ENCODE measurements around the gene CPM.

CPM gene

DNA sequence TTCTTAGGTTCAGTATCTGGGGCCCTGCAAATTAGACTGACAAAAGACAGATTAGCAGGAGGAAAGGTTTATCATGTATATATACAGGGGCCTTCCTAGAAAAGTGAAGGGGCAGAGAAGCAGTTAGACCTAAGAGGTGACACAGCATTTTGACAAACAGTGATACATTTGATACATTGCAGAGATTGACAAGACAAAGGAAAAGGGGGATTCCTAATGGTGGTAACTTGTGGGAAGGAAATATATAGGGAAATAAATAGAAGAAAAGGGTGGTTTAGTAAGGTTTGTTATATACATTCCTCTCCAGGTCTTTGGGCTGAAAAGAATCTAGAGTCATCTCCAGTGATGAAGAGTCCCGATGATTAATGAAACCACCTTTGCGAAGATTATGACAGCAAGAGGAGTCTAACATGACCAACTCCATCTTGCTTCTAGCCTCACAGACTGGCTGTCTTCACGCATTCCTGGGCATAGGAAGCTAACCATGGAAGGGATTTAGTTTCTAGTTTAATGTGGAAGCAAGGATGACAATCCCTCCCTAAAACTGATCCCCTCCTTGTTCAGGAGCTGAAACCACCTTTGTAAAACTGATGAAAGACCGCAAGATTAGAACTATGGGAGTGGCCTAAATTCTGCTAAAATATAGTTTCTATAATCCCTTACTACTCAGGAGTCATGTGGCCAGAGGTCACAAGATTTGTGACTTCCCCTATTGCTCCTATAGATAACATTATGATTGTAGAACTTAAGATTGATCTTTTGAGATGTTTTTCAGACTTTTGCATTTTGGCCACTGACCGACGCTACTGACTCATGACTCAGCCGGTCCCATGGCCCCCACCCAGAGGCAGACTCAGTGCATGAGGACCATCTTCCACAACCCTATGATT, 31.1 kb upstream of the CPM start:
- Histone ChIP-seq H3K9me2 (replicated peaks; ENCODE audit: insufficient read depth, low read length) (no peaks in the 10 kb centered on the region), H3K4me2 (ENCODE audit: low read depth, low read length, poor library complexity, severe bottlenecking) (no peak overlapping the region), H3F3A (ENCODE audit: insufficient read depth) (no peaks in the 10 kb centered on the region), H3K79me2 (ENCODE audit: insufficient read depth, low read length) (no peaks in the 10 kb centered on the region), H3K9ac (ENCODE audit: low read length) (no peak overlapping the region), H3K27me3 (ENCODE audit: low read length) (no peaks in the 10 kb centered on the region), H3K4me3 (ENCODE audit: insufficient read depth, low read length, poor library complexity, severe bottlenecking) (no peak overlapping the region), H4K20me1 (ENCODE audit: low read depth, low read length) (no peaks in the 10 kb centered on the region), H3K9me3 (ENCODE audit: insufficient read depth, low read length) (no peaks in the 10 kb centered on the region), H3K36me3 (ENCODE audit: low read length) (no peaks in the 10 kb centered on the region), H2AFZ (ENCODE audit: low read depth, low read length, severe bottlenecking) (no peak overlapping the region), H3K27ac (ENCODE audit: low read depth, low read length) (no peak overlapping the region)
- TF ChIP-seq, protein P1, sequence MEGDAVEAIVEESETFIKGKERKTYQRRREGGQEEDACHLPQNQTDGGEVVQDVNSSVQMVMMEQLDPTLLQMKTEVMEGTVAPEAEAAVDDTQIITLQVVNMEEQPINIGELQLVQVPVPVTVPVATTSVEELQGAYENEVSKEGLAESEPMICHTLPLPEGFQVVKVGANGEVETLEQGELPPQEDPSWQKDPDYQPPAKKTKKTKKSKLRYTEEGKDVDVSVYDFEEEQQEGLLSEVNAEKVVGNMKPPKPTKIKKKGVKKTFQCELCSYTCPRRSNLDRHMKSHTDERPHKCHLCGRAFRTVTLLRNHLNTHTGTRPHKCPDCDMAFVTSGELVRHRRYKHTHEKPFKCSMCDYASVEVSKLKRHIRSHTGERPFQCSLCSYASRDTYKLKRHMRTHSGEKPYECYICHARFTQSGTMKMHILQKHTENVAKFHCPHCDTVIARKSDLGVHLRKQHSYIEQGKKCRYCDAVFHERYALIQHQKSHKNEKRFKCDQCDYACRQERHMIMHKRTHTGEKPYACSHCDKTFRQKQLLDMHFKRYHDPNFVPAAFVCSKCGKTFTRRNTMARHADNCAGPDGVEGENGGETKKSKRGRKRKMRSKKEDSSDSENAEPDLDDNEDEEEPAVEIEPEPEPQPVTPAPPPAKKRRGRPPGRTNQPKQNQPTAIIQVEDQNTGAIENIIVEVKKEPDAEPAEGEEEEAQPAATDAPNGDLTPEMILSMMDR (IDR thresholded peaks at IDR 0.05; ENCODE audit: insufficient read depth, low read length, poor library complexity, severe bottlenecking) = no peak
- no peak for TF ChIP-seq EZH2phosphoT487 (conservative IDR thresholded peaks at IDR 0.05; ENCODE audit: low read length)

DNA sequence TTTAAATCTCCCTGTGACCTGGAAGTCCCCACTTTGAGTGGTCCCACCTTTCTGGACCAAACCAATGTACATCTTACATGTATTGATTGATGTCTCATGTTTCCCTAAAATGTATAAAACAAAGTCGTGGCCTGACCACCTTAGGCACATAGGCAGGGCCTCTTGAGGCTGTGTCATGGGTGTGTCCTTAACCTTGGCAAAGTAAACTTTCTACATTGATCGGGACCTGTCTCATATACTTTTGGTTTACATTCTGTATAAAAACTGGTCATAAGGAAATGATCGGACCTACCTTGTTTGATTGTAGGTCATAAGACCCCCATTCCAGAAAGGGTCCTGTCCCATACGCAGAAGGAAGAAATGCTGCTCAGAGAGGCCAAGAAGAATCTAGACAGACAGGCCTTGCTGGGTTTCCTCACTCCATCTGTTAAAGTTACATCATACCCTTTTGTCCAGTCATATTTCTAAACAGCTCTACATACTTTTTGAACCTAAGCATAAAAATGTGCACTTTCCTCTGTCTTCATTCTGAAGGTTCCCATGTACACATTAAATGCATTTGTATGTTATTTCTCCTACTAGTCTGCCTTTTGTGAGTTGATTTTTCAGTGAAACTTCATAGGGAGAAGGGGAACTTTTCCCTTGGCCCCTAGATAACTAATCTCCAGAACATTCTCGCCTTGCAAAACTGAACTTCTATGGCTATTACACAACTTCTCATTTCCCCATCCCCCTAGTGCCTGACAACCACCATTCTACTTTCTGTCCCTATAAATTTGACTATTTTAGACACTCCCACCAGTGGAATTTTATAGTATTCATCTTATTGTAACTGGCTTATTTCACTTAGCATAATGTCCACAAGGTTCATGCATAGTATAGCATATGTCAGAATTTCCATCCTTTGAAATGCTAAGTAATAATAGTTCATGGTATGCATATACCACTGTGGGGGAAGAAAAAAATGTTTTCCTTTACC, 30.2 kb upstream of the CPM start:
- Histone ChIP-seq H3K36me3 (ENCODE audit: low read length) (no peaks in the 10 kb centered on the region), H4K20me1 (ENCODE audit: low read depth, low read length) (no peaks in the 10 kb centered on the region), H3K27me3 (ENCODE audit: low read length) (no peaks in the 10 kb centered on the region), H3K9me2 (replicated peaks; ENCODE audit: insufficient read depth, low read length) (no peaks in the 10 kb centered on the region), H3K4me2 (ENCODE audit: low read depth, low read length, poor library complexity, severe bottlenecking) (no peak overlapping the region), H3K79me2 (ENCODE audit: insufficient read depth, low read length) (no peaks in the 10 kb centered on the region), H3K9me3 (ENCODE audit: insufficient read depth, low read length) (no peaks in the 10 kb centered on the region), H3K27ac (ENCODE audit: low read depth, low read length) (no peak overlapping the region), H3K9ac (ENCODE audit: low read length) (no peak overlapping the region), H3F3A (ENCODE audit: insufficient read depth) (no peaks in the 10 kb centered on the region), H3K4me3 (ENCODE audit: insufficient read depth, low read length, poor library complexity, severe bottlenecking) (no peak overlapping the region), H2AFZ (ENCODE audit: low read depth, low read length, severe bottlenecking) (no peak overlapping the region)
- TF ChIP-seq EZH2phosphoT487 (conservative IDR thresholded peaks at IDR 0.05; ENCODE audit: low read length) = no peak
- TF ChIP-seq, protein P1 (IDR thresholded peaks at IDR 0.05; ENCODE audit: insufficient read depth, low read length, poor library complexity, severe bottlenecking) = no peak

DNA sequence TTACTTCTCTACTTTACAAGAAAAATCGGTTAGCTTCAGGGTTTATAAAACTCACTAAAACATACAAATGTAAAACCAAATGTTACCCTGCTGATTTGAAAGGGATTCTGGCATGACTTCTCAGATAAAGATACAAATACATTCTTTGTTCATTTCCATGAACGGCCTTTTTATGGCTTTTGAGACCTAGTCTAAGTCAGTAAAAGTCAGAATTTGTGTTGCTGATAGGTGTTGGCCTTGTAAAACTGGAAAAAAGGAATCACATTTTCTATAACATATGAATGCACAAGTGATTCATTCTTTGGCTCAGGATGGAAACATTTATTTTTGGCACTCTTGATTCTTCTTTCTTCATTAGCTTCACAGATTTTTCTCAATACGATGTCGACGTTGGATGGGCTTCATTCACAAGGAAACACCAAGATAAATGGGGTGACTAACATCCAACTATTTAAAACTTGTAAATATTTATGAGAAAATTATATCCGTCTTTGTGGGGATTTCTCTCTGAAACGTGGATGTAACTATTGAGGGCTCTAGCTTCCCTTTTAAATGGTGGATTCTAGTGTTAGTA, 27.0 kb upstream of the CPM start:
- no peaks in the 10 kb centered on the region for H3K27me3 ChIP-seq (ENCODE audit: low read length)
- H3K9ac ChIP-seq (ENCODE audit: low read length) = no peak overlapping the region
- no peaks in the 10 kb centered on the region for H3K36me3 ChIP-seq (ENCODE audit: low read length)
- no peaks in the 10 kb centered on the region for H3K79me2 ChIP-seq (ENCODE audit: insufficient read depth, low read length)
- no peaks in the 10 kb centered on the region for H3K9me3 ChIP-seq (ENCODE audit: insufficient read depth, low read length)
- no peaks in the 10 kb centered on the region for H3K9me2 ChIP-seq (replicated peaks; ENCODE audit: insufficient read depth, low read length)
- no peak overlapping the region for H3K4me3 ChIP-seq (ENCODE audit: insufficient read depth, low read length, poor library complexity, severe bottlenecking)
- H4K20me1 ChIP-seq (ENCODE audit: low read depth, low read length) = no peaks in the 10 kb centered on the region
- no peak for TF ChIP-seq EZH2phosphoT487 (conservative IDR thresholded peaks at IDR 0.05; ENCODE audit: low read length)
- TF ChIP-seq, protein P1 (IDR thresholded peaks at IDR 0.05; ENCODE audit: insufficient read depth, low read length, poor library complexity, severe bottlenecking) = no peak
- no peak overlapping the region for H2AFZ ChIP-seq (ENCODE audit: low read depth, low read length, severe bottlenecking)
- H3F3A ChIP-seq (ENCODE audit: insufficient read depth) = no peaks in the 10 kb centered on the region
- H3K27ac ChIP-seq (ENCODE audit: low read depth, low read length) = no peak overlapping the region
- no peak overlapping the region for H3K4me2 ChIP-seq (ENCODE audit: low read depth, low read length, poor library complexity, severe bottlenecking)

Measured in SU-DHL-6 (cell line).